ENCODE results near the gene SGPP2. TPM values are rescaled to one million over a fixed set of nuclear protein-coding genes. Genes with fewer than 3 reads are reported as not detected.

Gene SGPP2
- total RNA-seq, 1 donor from 2014 or later = 0.20 TPM

DNA sequence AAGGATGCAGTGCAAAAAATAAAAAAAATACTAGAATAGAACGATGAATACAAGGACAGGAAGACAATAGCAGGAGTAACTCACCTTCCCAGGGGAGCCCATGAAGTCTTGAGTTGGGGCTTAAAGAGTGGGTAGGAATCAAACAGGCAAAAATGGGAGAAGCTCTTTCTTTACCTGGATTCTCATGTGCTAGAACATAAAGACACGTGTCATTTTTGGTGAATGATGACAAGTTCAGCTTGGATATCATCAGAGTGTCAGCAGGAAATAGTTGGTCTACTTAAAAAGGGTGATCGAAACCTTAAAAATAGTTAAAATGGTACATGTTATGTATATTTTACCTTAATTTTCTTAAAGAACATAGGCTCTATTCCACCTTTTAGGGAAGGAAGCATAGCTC is 5.7 kb downstream of the SGPP2 start:
- H3K4me3 ChIP-seq (ENCODE audit: insufficient read depth, low read depth, low read length) = no peak overlapping the region
- Mint-ChIP-seq H3K4me1 (ENCODE audit: low read depth, unreplicated experiment) (peaks cover 2% of the 10 kb centered on the region), H3K27me3 (ENCODE audit: low read depth, unreplicated experiment) (peaks cover 57% of the 10 kb centered on the region), H3K9me3 (ENCODE audit: unreplicated experiment) (no peaks in the 10 kb centered on the region), H3K4me3 (ENCODE audit: unreplicated experiment) (no peak overlapping the region), H3K27ac (ENCODE audit: unreplicated experiment) (no peak overlapping the region), H3K36me3 (ENCODE audit: low read depth, unreplicated experiment) (peaks cover 2% of the 10 kb centered on the region)
- H3K79me2 ChIP-seq (ENCODE audit: insufficient read depth, low read length) = no peaks in the 10 kb centered on the region
- no peak overlapping the region for H3K4me2 ChIP-seq (ENCODE audit: low read length)
- no peaks in the 10 kb centered on the region for H4K20me1 ChIP-seq (ENCODE audit: insufficient read depth, low read length)
- DNase-seq (ENCODE audit: low read depth) (no peak), FAIRE-seq (no peak)
- H3K27ac ChIP-seq (ENCODE audit: low read depth, low read length) = no peak overlapping the region
- no peak overlapping the region for H2AFZ ChIP-seq (ENCODE audit: low read depth, low read length)
- H3K36me3 ChIP-seq (ENCODE audit: insufficient read depth, low read length) = no peaks in the 10 kb centered on the region
- no peaks in the 10 kb centered on the region for H3K9me3 ChIP-seq (ENCODE audit: insufficient read depth, low read depth, low read length)
- TF ChIP-seq, protein P1, sequence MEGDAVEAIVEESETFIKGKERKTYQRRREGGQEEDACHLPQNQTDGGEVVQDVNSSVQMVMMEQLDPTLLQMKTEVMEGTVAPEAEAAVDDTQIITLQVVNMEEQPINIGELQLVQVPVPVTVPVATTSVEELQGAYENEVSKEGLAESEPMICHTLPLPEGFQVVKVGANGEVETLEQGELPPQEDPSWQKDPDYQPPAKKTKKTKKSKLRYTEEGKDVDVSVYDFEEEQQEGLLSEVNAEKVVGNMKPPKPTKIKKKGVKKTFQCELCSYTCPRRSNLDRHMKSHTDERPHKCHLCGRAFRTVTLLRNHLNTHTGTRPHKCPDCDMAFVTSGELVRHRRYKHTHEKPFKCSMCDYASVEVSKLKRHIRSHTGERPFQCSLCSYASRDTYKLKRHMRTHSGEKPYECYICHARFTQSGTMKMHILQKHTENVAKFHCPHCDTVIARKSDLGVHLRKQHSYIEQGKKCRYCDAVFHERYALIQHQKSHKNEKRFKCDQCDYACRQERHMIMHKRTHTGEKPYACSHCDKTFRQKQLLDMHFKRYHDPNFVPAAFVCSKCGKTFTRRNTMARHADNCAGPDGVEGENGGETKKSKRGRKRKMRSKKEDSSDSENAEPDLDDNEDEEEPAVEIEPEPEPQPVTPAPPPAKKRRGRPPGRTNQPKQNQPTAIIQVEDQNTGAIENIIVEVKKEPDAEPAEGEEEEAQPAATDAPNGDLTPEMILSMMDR (IDR thresholded peaks at IDR 0.05; ENCODE audit: insufficient read depth, low read depth, low read length) = no peak
- no peak for TF ChIP-seq EZH2 (IDR thresholded peaks at IDR 0.05; ENCODE audit: insufficient read depth, low read length)
- H3K4me1 ChIP-seq (ENCODE audit: insufficient read depth, low read length) = peaks cover under 1% of the 10 kb centered on the region
- H3K9ac ChIP-seq (ENCODE audit: low read length) = no peak overlapping the region
- peaks cover 15% of the 10 kb centered on the region for H3K27me3 ChIP-seq (ENCODE audit: insufficient read depth, low read length)

DNA sequence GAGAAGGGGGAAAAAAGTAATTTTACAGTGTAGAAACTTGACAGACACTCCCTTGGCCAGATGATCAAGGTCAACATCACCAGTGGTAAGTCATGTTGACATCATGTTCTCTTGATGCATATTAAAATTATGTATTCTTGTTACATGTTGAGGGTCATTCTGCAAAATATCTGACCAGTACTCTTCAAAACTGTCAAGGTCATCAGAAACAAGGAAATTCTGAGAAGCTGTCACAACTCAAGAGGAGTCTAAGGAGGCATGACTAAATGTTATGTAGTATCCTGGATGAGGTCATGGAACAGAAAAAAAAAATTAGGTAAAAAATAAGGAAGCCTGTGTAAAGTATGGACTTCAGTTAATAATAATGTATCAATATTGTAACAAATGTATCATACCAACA is 6.3 kb downstream of the SGPP2 start:
- Histone ChIP-seq H3K4me2 (ENCODE audit: low read length) (no peak overlapping the region), H3K9ac (ENCODE audit: low read length) (no peak overlapping the region), H3K36me3 (ENCODE audit: insufficient read depth, low read length) (no peaks in the 10 kb centered on the region), H2AFZ (ENCODE audit: low read depth, low read length) (no peak overlapping the region), H4K20me1 (ENCODE audit: insufficient read depth, low read length) (no peaks in the 10 kb centered on the region), H3K27ac (ENCODE audit: low read depth, low read length) (no peak overlapping the region), H3K9me3 (ENCODE audit: insufficient read depth, low read depth, low read length) (no peaks in the 10 kb centered on the region), H3K4me3 (ENCODE audit: insufficient read depth, low read depth, low read length) (no peak overlapping the region), H3K79me2 (ENCODE audit: insufficient read depth, low read length) (no peaks in the 10 kb centered on the region), H3K4me1 (ENCODE audit: insufficient read depth, low read length) (no peaks in the 10 kb centered on the region), H3K27me3 (ENCODE audit: insufficient read depth, low read length) (peaks cover 9% of the 10 kb centered on the region)
- Mint-ChIP-seq H3K4me3 (ENCODE audit: unreplicated experiment) (no peak overlapping the region), H3K36me3 (ENCODE audit: low read depth, unreplicated experiment) (peaks cover 1% of the 10 kb centered on the region), H3K27me3 (ENCODE audit: low read depth, unreplicated experiment) (peaks cover 51% of the 10 kb centered on the region), H3K9me3 (ENCODE audit: unreplicated experiment) (no peaks in the 10 kb centered on the region), H3K27ac (ENCODE audit: unreplicated experiment) (no peak overlapping the region), H3K4me1 (ENCODE audit: low read depth, unreplicated experiment) (peaks cover 4% of the 10 kb centered on the region)
- TF ChIP-seq, protein P1 (IDR thresholded peaks at IDR 0.05; ENCODE audit: insufficient read depth, low read depth, low read length) = no peak
- TF ChIP-seq EZH2 (IDR thresholded peaks at IDR 0.05; ENCODE audit: insufficient read depth, low read length) = no peak
- FAIRE-seq (no peak), DNase-seq (ENCODE audit: low read depth) (no peak)

DNA sequence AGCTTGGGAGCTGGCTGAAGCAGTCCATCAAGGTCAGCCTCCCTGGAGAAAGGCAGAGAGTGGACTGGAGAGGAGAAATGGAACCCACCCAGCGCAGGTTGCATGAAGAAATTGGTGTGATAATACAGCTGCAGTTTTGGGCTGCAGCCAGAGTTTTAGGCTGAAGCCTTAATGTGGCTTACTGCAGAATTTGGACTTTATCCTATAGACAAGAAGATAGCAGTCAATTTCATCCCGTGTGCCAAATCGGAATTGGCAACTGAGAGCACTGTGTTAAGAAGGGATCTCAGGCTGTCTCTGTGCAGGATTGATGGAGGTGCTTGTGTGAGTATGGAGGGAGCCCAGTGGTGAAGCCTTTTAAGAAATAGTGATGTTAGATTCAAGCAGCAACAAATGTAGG is 7.5 kb downstream of the SGPP2 start:
- TF ChIP-seq, protein P1 (IDR thresholded peaks at IDR 0.05; ENCODE audit: insufficient read depth, low read depth, low read length) = no peak
- no peak for TF ChIP-seq EZH2 (IDR thresholded peaks at IDR 0.05; ENCODE audit: insufficient read depth, low read length)

More for the DNA sequence above, 7.5 kb downstream of the SGPP2 start:
- Histone ChIP-seq H3K4me3 (ENCODE audit: insufficient read depth, low read depth, low read length) (no peak overlapping the region), H4K20me1 (ENCODE audit: insufficient read depth, low read length) (no peaks in the 10 kb centered on the region), H2AFZ (ENCODE audit: low read depth, low read length) (no peak overlapping the region), H3K9me3 (ENCODE audit: insufficient read depth, low read depth, low read length) (no peaks in the 10 kb centered on the region), H3K36me3 (ENCODE audit: insufficient read depth, low read length) (no peaks in the 10 kb centered on the region), H3K4me2 (ENCODE audit: low read length) (no peak overlapping the region), H3K27ac (ENCODE audit: low read depth, low read length) (no peak overlapping the region), H3K79me2 (ENCODE audit: insufficient read depth, low read length) (no peaks in the 10 kb centered on the region), H3K4me1 (ENCODE audit: insufficient read depth, low read length) (no peaks in the 10 kb centered on the region), H3K9ac (ENCODE audit: low read length) (no peak overlapping the region), H3K27me3 (ENCODE audit: insufficient read depth, low read length) (peaks cover 4% of the 10 kb centered on the region)
- H3K27me3 Mint-ChIP-seq (ENCODE audit: low read depth, unreplicated experiment) = peaks cover 43% of the 10 kb centered on the region
- H3K27ac Mint-ChIP-seq (ENCODE audit: unreplicated experiment) = no peak overlapping the region
- no peaks in the 10 kb centered on the region for H3K36me3 Mint-ChIP-seq (ENCODE audit: low read depth, unreplicated experiment)
- no peaks in the 10 kb centered on the region for H3K9me3 Mint-ChIP-seq (ENCODE audit: unreplicated experiment)
- no peak for DNase-seq (ENCODE audit: low read depth)
- peaks cover 7% of the 10 kb centered on the region for H3K4me1 Mint-ChIP-seq (ENCODE audit: low read depth, unreplicated experiment)
- no peak for FAIRE-seq
- H3K4me3 Mint-ChIP-seq (ENCODE audit: unreplicated experiment) = no peak overlapping the region

All from astrocyte (in vitro differentiated cells and primary cell).